ENCODE measurements around the gene KATNB1. TPM values are rescaled to one million over a fixed set of nuclear protein-coding genes. Genes with fewer than 3 reads are reported as not detected.

Gene KATNB1
- polyA plus RNA-seq, 1 of the 3 experiments (the other 2 are of a cell fraction), result 43.7 TPM

GRCh38 chr16:57695680-57696069 is 39.9 kb upstream of the KATNB1 start (continued):
- TF ChIP-seq SIN3A (IDR thresholded peaks at IDR 0.05; ENCODE audit: borderline replicate concordance, low read depth, low read length) (no peak), RCOR1 (IDR thresholded peaks at IDR 0.05; ENCODE audit: low read length) (no peak), EZH2phosphoT487 (IDR thresholded peaks at IDR 0.05; ENCODE audit: borderline replicate concordance, low read depth) (no peak), YY1 (IDR thresholded peaks at IDR 0.05; ENCODE audit: low read depth) (no peak)

- Histone ChIP-seq H3K9me3 (no peaks in the 10 kb centered on the region), H3K4me3 (ENCODE audit: low read depth in 2 of 2, low read length in 1 of 2) (no peak overlapping the region), H3K9ac (no peak overlapping the region), H2AFZ (ENCODE audit: low read depth) (no peak overlapping the region), H3K9me2 (no peaks in the 10 kb centered on the region), H3K79me2 (ENCODE audit: insufficient read depth) (no peaks in the 10 kb centered on the region), H4K20me1 (ENCODE audit: insufficient read depth) (no peaks in the 10 kb centered on the region), H3K27ac (ENCODE audit: low read depth in 2 of 2, low read length in 1 of 2) (no peak overlapping the region), H3K4me2 (no peak overlapping the region), H3K4me1 (ENCODE audit: control insufficient read depth in 1 of 2, insufficient read depth in 2 of 2, low read depth in 1 of 2, low read length in 1 of 2) (peaks cover 0 to 5% of the 10 kb centered on the region in 2 experiments; a peak in 1 of 4 replicates), H3K36me3 (replicated peaks in 1 of 2; ENCODE audit: control insufficient read depth in 1 of 2, insufficient read depth in 2 of 2, low read length in 1 of 2) (no peaks in the 10 kb centered on the region), H3K27me3 (ENCODE audit: insufficient read depth) (no peaks in the 10 kb centered on the region; the same call in 1 of the 2 replicates), H3F3A (replicated peaks; ENCODE audit: insufficient read depth) (no peaks in the 10 kb centered on the region)
- ChIA-PET POLR2A (no interaction called here), CTCF (interaction anchor here (0.9 kb wide), 1 partner anchor 47 kb away, joined by 3 read pairs; no protein-coding TSS in a partner anchor)
- DNase-seq, result no peak
- WGBS (ENCODE audit: low lambda C conversion rate), result 89% methylated on average over 6 of the region's 7 CpGs
- TF ChIP-seq GATA2 (CRISPR knock-in tag; IDR thresholded peaks at IDR 0.05) (no peak), ZBTB33 (IDR thresholded peaks at IDR 0.05; ENCODE audit: borderline replicate concordance, low read depth) (no peak), REST (IDR thresholded peaks at IDR 0.05; ENCODE audit: low read depth, low read length) (no peak), RXRA (IDR thresholded peaks at IDR 0.05; ENCODE audit: borderline replicate concordance, low read depth) (no peak), RFX5 (IDR thresholded peaks at IDR 0.05; ENCODE audit: low read length) (no peak), CTCF (IDR thresholded peaks at IDR 0.05) (no peak), NFIC (IDR thresholded peaks at IDR 0.05; ENCODE audit: borderline replicate concordance) (no peak), SIN3A (IDR thresholded peaks at IDR 0.05; ENCODE audit: borderline replicate concordance, low read depth, low read length) (no peak), POLR2AphosphoS5 (IDR thresholded peaks at IDR 0.05; ENCODE audit: low read depth, low read length) (no peak), MAX (IDR thresholded peaks at IDR 0.05; ENCODE audit: low read depth) (no peak), TEAD4 (IDR thresholded peaks at IDR 0.05; ENCODE audit: borderline replicate concordance, insufficient read depth) (no peak), USF2 (IDR thresholded peaks at IDR 0.05; ENCODE audit: borderline replicate concordance, low read depth, low read length) (no peak), SMC3 (IDR thresholded peaks at IDR 0.05; ENCODE audit: low read depth, low read length) (no peak)
Measured at GRCh38 chr16:57696240-57696639, 39.3 kb upstream of the KATNB1 start.
